Measurements from ENCODE around the gene EPHA4.

GRCh38 chr2:221468317-221468716 lies 103.8 kb downstream of the EPHA4 start:
- TF ChIP-seq EZH2 (IDR thresholded peaks at IDR 0.05; ENCODE audit: low read length, unreplicated experiment) (no peak), CTCF (conservative IDR thresholded peaks at IDR 0.05; ENCODE audit: low read depth, low read length) (no peak), EZH2phosphoT487 (IDR thresholded peaks at IDR 0.05; ENCODE audit: borderline replicate concordance, low read length) (no peak)
